SHP77 (cell line): Measurements from ENCODE around the gene TAT.
"Not testable (repeated sequence)": the region's sequence is repeated elsewhere in the genome, so short reads cannot be mapped to it uniquely, and the experiment has no call there.

Experiments
- DNase-seq, 2 experiments: peaks; one replicate each; lab custom pipeline; 2025; lab: John Stamatoyannopoulos, UW

Gene TAT

DNA sequence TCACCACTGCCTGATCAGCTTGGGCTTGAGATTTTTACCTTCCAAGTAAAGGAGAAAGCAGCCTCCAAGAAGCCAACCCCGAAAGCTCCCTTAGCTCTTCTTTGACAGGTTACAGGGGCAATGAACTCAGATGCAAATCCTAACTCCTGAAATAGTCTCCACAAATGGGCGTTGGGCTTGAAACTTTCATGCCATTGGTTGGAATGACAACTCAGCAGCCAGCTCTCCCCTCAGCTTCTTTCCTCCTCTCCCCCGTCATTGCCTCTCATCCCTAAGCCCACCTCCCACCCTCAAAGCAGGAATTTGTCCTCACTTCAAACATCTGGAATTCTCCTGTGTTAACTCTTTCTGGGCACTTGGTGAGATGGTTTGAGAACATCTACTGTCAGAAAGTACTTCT, at the start of gene TAT:
TAT (minus strand) TSS at position 122 of the 400 bp plus-strand sequence. CDS start 677 bp downstream, outside the sequence.
- DNase-seq, result no peak

DNA sequence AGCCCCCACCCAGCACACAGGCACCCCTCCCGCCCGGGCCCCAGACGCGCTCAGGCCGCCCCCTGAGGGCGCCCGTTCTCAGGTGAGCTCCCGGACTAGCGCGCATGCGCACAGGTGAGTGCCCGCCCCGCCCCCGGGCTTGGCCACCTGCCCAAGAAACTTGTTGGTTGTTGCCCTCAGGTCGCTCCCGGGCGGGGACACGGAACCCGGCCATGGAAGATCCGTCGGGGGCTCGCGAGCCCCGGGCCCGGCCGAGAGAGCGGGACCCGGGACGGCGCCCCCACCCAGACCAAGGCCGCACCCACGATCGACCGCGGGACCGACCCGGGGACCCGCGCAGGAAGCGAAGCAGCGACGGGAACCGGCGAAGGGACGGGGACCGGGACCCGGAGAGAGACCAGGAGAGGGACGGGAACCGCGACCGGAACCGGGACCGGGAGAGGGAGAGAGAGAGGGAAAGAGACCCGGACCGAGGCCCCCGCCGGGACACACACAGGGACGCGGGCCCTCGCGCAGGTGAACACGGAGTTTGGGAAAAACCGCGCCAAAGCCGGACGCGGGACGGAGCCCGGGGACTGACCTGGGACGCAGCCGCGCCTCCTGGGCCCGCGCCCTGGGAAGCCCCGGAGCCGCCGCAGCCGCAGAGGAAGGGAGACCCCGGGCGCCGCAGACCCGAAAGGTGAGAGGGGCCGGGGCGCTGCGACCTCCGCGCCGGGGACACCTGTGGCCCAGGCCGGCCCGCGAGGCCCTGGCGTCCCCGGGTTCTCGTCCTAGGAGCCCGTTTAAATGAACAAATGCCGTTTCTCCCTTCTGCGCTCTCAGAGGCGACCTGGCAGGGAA, 49.3 kb upstream of the TAT start, which contains the start of gene MARVELD3:
MARVELD3 (plus strand) TSS at position 167 of the 840 bp plus-strand sequence; CDS start at position 213, 46 bp downstream.
- DNase-seq, result no peak

DNA sequence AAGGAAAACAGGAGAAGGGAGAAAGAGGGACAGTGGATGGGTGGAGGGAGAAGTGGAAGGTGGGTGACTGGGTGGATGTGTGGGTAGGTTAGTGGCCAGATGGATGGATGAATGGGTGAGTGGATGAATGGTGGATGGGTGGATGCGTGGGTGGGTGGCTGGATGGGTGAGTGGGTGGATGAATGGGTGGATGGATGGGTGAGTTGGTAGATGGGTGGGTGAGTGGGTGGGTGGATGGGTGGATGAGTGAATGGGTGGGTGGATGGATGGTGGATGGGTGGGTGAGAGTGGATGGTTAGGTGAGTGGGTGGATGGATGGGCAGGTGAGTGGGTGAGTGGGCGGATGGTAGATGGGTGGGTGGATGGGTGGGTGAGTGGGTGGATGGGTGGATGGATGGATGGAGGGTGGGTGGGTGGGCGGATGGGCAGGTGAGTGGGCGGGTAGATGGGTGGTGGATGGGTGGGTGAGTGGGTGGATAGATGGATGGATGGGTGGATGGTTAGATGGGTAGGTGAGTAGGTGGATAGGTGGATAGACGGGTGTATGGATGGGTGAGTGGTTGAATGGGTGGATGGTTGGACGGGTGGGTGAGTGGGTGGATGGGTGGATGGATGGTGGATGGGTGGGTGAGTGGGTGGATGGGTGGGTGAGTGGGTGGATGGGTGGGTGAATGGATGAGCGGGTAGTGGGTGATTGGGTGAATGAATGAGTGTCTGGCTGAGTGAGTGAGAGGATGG, 48.4 kb upstream of the TAT start:
- no peak for DNase-seq

DNA sequence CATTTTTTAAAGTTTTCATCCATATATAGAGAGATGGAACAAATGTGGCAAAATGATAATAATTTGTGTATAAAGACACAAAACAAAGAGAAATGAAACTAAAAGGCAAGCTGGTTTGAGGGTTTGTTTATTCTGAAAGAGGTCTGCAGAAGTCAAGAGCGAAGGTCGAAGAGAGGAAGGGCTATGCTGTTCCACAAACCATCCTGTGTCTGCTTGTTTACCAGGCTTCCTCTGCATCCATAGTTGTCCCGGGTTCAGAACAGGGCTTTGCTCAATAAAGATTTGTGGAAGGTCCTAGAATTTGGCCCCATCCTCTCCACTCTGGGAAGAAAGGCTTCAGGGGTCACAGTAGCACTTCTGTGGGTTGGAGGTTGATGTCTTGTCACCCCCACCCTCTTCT, 46.7 kb upstream of the TAT start:
- DNase-seq, result no peak

DNA sequence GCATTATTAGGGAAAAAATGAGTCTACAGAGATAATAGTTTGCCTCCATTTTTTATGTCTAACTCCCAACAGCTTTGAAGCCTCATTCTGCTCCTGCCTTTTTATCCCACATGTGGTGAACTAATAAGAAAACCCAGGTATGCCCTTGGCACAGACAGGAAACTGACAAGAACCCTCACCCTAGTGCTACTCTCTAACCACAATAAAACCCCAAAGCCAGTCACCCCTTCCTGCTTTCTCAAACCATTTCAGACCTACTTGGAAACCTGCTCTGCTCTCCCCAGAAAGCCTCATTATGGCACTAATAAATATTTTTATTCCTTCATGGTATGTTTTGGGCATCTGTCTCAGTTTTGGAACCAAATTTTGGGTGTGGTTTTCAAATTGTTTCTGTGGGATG, 45.2 kb upstream of the TAT start:
- no peak for DNase-seq

DNA sequence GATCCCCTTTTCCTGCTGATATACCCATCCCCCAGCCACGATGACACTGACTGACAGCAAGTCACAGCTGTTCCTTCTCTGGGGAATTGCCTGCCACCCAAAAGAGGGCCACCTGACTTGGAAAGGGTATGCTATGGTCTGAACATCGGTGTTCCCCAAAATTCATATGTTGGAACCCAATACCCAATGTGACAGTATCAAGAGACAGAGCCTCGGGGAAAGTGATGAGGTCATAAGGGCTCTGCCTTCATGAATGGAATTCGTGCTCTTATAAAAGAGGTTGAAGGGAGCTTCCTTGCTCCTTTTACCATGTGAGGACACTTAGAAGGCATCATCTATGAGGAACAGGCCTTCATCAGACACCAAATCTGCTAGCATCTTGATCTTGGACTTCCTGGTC, 41.5 kb upstream of the TAT start:
- DNase-seq, result no peak

DNA sequence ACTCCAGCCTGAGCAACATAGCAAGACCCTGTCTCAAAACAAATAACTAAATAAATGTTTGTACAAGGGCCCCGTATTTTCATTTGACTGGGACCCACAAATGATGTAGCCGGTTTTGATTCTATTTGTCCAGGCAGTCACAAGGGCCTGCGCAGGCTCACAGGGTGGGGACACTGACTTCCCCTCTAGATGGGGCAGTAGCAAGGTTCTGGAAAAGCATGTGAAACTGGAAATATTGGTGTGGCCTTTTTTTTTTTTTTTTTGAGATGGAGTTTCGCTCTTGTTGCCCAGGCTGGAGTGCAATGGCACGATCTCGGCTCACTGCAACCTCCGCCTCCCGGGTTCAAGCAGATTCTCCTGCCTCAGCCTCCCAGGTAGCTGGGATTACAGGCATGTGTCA, 38.1 kb upstream of the TAT start:
- DNase-seq, result not testable (repeated sequence)

DNA sequence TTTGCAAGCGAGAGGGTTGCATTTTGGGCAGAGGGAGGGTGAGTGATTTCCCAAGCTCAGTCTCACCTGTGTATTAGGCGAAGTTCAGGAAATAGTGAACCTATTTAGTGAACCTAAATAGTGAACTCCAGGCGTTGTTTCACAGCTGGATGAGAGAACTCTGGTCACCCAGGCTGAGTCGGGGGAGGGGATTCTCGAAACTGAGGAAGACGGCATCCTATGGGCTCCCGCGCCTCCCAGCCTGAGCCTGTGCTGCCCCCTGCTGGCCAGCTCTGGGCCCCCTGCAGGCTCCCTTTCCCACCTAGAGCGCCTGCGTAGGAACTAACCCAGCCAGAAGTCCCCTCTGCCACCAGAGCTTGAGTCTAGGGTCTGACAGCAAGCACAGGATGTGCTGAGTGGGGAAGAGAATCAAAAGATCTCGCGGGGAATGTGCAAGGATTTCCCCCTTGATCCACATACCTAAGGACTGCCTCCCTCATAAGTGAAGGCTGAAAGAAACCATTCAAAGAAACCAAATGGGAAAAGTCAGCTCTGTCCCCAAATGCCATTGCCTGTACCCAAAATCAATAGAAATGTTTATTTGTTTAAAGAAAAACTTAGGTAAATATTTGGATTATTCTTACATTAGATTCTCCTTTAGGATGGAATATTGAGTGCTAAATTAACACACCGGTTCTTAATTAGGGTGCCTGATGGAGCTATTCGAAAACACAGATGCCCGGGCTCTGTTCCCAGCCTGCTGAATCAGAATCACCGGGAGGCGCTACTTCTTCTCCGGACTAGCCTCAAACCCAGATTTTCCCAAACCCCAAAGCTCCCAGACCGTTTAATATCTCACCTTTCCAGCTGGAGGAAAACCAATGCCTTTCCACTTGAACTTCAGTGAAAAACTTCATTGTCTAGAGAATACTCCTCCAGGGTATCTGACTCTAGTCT, 34.3 kb upstream of the TAT start:
- DNase-seq, result peak; percentile 73 to 76

DNA sequence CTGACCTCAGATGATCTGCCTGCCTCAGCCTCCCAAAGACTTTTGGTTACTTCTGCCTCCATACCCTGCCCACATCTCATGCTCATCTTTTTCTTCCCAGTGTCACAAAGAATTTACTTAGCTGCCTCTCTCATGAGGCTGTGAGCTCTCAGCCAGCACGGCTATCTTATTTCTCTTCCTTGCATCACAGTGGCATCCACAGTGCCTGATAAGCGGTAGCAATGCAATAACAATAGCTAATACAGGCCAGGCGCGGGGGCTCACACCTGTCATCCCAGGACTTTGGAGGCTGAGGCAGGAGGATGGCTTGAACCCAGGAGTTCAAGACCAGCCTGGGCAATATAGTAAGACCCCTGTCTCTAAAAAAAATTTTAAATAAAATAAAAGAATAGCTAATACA, 33.6 kb upstream of the TAT start:
- no peak for DNase-seq

DNA sequence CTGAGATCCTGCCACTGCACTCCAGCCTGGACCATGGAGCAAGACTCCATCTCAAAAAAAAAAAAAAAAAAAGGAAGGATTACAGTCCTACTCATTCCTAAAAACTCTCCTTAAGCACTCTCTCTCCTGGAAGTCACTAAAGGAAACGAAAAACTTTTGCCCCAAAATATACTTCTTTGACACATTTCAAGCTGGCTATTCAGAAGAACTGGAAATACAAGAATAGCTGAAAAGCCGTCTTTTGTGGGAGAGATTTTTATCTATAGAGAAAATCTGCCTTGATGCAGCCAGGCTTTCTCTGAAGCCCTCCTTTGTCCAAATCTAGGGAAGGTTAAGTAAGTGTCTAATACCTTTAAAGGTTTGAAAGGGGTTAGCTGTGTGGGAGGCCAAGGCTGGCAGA, 32.2 kb upstream of the TAT start:
- no peak for DNase-seq

DNA sequence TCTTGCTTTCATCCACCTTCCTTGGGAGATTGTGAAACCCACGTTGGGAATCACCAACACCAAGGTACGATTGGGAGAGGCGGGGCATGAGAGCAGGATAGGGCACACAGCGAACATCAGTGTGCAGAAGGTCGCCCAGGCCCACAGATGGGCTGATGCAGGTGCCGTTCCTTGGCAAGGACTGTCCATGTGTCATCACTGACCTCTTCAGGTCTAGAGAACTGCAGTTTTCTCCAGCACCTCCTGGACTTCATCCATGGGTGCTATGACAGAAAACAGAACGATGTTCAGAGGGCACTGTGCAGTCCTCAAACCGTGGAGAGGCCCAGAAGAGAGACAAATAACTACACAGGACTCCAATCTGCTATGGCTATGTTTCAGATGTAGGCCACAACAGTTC, 23.9 kb upstream of the TAT start:
- DNase-seq, result peak in 1 of 2 experiments; percentile 13

DNA sequence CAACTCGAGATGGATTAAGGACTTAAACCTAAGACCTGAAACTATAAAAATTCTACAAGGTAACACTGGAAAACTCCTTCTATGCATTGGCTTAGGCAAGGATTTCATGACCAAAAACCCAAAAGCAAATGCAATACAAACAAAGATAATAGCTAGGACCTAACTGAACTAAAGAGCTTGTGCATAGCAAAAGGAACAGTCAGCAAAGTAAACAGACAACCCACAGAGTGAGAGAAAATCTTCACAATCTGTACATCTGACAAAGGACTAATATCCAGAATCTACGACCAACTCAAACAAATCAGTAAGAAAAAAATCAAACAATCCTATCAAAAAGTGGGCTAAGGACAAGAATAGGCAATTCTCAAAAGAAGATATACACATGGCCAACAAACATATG, 21.5 kb upstream of the TAT start:
- not testable (repeated sequence) for DNase-seq

DNA sequence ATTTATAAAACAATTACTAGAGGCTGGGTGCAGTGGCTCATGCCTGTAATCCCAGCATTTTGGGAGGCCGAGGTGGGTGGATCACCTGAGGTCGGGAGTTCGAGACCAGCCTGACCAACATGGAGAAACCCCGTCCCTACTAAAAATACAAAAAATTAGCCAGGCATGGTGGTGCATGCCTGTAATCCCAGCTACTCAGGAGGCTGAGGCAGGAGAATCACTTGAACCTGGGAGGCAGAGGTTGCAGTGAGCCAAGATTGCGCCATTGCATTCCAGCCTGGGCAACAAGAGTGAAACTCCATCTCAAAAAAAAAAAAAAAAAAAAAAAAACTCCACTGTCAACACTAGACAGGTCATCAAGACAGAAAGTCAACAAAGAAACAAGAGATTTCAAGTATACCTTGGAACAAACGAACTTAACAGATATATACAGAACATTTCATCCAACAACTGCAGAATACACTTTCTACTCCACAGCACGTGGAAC, 18.5 kb upstream of the TAT start:
- not testable (repeated sequence) for DNase-seq

DNA sequence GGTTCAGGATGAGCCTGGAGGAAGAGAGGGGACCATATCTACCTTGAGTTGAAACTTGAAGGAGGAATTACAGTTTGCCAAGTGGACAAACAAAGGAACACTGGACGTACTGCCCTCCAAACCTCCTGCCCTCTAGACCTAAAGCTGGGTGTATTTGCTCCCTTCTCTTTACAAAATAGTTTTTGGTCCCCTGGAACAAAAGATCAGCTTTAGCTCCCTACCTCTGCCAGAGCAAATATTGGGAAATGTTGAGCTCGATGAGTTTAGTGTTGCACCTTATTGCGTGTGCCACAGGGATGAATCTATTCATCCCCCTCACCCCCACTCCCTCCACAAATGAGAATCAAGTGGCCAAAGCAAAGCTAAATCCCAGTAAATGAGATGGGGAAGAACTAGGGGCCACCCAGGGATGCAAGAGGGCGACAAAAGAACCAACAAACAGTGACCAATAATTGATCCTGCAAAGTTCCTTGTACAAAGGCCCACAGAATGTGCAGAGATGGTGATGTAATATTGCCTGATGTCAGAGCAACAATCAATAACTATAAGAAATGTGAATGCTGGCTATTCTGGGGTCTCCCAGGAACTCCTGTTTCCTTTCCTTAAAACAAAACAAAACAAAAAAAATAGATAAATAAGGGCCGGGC, 17.2 kb upstream of the TAT start:
- no peak for DNase-seq

DNA sequence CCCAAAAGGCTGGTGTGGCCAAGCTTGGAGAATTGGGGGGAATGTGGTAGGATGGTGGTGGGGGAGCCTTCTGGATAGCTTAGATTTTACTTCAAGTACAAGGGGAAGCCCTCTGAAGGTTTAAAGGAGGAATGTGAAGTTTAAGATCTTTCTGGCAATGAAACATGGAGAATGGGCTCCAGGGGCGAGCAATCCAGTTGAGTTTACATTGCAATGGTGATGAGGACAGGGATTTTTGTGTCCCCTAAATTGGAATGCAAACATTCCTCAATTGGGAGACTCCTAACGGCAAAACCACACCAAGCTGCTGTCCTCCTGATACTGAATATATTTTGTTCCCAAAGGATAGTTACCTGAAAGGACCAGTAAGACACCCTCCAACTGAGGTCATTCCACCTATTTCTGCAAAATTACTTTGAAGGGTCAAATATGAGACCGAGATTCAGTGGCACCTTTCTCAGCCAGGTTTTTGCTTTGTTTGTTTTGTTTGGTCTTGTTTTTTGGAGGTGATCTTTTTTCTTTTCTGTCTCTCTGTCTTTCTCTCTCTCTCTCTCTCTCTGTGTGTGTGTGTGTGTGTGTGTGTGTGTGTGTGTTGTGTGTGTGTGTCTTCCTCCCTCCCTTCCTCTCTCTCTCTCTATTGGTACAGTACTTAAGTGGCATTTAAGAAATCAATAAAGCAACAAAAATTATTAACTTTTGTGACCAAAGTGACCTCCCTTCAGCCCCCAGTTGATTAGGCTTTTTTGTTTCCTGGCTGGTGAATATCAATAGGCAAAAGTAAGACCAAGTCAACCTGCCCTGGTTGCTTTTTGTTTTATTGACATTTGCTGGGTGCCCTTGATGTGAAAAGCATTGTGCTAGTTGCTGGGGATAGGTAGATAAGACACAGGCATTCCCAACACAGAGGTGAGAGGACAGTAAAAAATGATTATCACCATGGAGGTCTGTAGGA, 16.4 kb upstream of the TAT start:
- no peak for DNase-seq

DNA sequence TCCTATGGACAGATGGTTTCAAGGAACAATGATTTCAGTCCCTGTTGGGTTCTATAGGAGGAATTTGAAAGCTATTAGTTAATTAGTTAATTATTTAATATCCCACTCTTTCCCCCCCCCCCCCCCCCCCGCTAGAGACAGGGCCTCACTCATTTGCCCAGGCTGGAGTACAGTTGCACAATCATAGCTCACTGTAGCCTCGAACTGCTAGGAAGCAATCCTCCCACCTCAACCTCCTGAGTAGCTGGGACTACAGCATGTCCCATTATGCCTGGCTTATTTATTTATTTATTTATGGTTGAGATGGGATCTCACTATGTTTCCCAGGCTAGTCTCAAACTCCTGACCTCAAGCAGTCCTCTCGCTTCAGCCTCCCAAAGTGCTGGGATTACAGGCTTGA, 15.0 kb upstream of the TAT start:
- no peak for DNase-seq

DNA sequence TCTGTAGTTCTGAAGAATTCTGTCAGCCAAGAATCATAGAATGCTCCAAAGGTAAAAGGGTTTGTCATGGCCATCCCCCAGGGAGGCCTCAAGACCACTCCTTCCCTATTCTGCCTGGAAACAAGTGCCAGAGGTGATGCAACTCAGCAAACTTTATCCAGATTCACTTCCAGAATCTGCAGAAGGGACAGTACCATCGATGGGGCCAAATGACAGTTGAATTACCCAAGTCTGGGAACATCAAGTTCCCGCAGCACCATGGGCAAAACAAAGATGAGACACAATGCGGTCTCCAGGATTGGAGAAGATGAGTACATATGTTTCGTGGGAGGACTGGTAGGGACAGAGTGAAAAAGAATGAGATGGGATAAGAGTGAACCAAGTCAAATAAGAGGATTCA, 13.7 kb upstream of the TAT start:
- DNase-seq, result no peak

DNA sequence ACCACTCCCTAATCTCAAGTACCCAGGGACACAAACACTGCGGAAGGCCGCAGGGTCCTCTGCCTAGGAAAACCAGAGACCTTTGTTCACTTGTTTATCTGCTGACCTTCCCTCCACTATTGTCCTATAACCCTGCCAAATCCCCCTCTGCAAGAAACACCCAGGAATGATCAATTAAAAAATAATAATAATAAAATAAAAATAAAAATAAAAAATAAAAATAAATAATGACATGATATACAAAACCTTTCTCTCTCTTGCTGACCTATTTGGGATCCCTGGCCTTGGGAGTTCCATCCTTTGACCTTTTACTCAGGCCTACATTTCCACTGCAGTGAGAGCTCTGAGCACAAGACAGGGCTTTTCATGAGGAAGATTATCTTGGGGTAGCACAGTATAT, 13.2 kb upstream of the TAT start:
- DNase-seq, result not testable (repeated sequence)

DNA sequence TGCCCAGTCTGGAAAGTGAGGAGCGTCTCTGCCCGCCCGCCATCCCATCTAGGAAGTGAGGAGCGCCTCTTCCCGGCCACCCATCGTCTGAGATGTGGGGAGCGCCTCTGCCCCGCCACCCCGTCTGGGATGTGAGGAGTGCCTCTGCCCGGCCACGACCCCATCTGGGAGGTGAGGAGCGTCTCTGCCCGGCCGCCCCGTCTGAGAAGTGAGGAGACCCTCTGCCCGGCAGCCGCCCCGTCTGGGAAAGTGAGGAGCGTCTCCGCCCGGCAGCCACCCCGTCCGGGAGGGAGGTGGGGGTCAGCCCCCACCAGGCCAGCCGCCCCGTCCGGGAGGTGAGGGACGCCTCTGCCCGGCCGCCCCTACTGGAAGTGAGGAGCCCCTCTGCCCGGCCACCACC, 12.4 kb upstream of the TAT start:
- DNase-seq, result not testable (repeated sequence)

DNA sequence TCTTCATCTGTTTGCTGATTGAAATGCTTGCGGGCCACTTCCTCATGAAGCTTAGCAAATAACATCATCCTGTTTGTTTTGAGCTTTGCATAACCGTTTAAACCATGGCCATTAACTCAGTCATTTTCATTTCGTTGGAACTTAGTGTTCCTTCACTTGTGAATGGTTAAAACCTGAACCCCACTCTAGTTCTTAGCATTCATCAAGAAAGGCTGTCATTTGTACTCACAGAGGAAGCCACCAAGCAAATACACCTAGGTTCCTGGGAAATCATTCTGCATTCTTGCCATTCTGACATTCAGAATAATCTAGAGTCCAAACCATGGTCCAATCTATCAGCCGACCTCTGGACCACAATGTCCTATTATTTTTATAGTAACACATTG, 8.4 kb upstream of the TAT start:
- no peak for DNase-seq
